ENCODE measurements around the gene CLDN25.

GRCh38 chr11:113771964-113772363 is 7.6 kb upstream of the CLDN25 start:
- TF ChIP-seq CTCF (conservative IDR thresholded peaks at IDR 0.05 in 1 of 2, IDR thresholded peaks at IDR 0.05 in 1 of 2; ENCODE audit: extremely low read depth in 1 of 2, insufficient read depth in 1 of 2, low read depth in 1 of 2, low read length in 2 of 2) (no peak), EZH2 (IDR thresholded peaks at IDR 0.05; ENCODE audit: borderline replicate concordance, low read length) (no peak)
